Right hindlimb (tissue), 1 donor: ENCODE data around the gene VCL.
A peak's percentile ranks its signal among the peaks of the same experiment; 100 is the strongest.
"Not testable (repeated sequence)": the region's sequence is repeated elsewhere in the genome, so short reads cannot be mapped to it uniquely, and the experiment has no call there.

Experiments
- DNase-seq: peaks from one replicate; pipeline ENCODE4 v3.0.0-alpha.2; 2018

Gene VCL

DNA sequence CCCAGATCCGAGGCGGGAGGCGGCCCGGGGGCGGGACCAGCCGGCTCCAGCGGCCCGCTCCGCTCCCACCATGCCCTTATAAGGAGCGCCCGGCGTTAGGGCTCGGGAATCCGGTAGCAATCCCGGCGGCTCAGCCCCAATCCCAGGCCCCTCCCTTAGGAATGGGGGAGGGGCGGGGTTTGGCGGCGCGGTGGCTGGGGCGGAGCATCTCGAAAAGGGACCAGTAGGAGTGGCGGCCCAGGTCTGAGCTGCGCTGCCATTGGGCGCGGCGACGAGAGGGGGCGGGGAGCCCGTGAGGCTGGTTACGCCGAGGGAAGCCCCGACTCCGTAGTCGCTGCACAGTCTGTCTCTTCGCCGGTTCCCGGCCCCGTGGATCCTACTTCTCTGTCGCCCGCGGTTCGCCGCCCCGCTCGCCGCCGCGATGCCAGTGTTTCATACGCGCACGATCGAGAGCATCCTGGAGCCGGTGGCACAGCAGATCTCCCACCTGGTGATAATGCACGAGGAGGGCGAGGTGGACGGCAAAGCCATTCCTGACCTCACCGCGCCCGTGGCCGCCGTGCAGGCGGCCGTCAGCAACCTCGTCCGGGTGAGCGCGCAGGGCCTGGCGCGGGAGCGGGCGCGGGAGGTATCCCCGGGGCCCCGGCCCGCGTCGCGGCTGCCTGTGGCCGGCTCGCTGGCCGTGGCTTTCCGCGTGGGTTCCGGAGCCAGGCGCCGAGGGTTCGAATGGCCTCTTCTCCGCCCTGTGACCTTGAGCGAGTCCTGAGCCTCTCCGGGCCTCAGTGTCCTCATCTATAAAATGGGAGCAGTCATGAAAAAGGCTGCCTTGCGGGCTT lies at the start of gene VCL:
VCL (plus strand) TSS at position 330 of the 836 bp plus-strand sequence; CDS start at position 422, 92 bp downstream.
- peak; percentile 99 for DNase-seq

DNA sequence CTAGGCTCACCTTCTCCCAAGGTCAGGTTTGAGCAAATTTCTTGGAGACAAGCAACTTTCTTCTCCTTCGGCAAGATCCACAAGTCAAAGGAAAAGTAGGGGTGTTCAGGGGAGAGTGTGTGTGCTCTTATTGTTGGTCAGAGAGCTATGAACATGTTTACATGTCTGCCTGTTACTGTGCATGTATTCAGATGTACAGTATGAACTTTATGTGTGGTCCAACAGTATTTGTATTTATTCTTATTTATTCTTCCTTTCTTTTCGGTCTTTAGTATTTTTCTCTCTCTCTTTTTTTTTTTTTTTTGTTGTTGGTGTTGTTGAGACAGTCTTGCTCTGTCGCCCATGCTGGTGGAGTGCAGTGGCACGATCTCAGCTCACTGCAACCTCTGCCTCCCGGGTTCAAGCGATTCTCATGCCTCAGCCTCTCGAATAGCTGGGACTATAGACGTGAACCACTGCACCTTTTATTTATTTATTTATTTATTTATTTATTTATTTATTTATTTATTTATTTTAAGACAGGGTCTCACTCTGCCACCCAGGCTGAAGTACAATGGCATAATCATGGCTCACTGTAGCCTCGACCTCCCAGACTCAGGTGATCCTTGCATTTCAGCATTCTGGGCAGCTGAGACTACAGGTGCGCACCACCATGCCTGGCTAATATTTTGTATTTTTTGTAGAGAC lies 48.8 kb upstream of the VCL start:
- DNase-seq, result no peak

DNA sequence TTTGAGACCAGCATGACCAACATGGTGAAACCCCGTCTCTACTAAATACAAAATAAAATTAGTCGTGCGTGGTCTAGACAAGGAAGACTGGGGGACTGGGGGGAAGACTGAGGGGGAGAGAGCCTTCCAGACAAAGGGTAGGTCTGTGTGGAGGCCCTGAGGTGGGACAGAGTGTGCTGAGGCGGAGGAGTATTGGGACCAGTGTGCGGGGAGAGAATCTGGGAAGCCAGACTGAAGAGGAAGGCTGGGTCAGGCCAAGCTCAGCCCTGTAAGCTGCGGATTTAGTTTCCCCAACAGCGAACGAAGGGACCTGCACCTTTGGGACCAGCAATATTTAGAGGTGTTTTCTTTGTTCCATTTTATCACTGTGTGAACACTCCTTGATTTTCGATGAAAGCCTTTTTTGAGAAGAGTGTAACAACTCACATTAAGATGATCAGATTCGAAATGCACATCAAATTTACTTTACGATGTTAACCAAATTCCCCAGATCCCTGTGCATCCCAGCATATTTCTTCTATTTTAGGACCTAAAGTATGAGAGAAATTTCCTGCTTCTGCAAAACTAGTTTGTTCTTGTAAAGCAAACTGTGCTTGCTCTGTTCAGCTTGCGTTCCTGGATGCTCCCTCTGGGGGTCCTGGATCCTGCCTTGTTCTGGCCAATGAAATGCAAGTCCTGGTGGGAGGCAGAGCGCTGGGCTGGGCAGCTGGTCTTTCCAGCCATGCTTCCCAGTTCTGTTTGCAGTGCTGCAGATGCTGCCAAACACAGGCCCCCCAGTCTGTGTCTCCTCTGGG lies 47.6 kb upstream of the VCL start:
- peak; percentile 87 for DNase-seq

DNA sequence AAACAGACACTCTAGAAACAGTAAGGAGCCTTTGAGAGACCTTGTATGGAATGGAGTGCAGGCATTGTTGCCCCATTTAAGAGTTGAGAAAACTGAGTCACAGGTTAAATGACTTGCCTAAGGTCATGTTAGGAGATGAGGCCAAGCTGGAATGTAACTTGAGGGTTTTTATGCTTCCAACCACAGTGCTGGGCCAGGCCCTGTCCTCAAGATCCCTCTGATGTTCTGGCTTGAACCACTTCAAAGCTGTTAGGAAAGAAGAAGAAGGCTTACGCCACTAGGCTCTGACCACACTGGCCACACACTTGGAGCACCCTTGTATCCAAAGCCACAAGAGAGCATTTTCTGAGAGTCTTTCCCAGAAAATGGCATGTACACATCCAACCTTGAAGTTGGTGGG lies 44.3 kb upstream of the VCL start:
- DNase-seq, result no peak

DNA sequence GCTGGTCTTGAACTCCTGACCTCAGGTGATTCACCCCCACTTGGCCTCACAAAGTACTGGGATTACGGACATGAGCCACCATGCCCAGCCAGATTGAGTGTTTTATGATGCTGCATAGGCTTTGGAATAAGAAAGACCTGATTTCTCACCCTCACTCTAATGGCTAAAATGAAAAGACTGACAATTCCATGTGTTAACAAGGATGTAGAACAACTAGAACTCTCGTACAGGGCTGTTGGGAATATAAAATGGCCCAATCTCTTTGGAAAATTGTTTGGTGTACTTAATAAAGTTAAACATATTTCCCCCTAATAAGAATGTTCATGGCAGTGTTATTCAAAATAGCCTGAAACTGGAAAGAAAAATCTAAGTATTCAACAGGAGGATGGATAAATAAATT lies 43.2 kb upstream of the VCL start:
- DNase-seq, result no peak

DNA sequence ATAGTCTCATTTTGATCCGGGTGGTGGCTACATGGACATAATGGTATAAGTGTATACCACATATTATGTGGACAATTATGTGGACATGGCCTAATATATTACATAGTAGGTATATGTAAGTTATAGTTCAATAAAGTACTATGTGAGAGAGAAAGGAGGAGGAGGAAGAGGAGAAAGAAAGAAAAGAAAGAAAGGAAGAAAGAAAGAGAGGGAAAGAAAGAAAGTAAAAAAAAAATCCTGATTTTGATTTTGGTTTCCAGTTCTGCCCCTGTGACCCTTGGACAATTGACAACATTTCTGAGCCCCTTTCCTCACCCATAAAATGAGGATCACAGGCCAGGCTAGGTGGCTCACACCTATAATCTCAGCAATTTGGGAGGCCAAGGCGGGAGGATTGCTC lies 42.2 kb upstream of the VCL start:
- no peak for DNase-seq

DNA sequence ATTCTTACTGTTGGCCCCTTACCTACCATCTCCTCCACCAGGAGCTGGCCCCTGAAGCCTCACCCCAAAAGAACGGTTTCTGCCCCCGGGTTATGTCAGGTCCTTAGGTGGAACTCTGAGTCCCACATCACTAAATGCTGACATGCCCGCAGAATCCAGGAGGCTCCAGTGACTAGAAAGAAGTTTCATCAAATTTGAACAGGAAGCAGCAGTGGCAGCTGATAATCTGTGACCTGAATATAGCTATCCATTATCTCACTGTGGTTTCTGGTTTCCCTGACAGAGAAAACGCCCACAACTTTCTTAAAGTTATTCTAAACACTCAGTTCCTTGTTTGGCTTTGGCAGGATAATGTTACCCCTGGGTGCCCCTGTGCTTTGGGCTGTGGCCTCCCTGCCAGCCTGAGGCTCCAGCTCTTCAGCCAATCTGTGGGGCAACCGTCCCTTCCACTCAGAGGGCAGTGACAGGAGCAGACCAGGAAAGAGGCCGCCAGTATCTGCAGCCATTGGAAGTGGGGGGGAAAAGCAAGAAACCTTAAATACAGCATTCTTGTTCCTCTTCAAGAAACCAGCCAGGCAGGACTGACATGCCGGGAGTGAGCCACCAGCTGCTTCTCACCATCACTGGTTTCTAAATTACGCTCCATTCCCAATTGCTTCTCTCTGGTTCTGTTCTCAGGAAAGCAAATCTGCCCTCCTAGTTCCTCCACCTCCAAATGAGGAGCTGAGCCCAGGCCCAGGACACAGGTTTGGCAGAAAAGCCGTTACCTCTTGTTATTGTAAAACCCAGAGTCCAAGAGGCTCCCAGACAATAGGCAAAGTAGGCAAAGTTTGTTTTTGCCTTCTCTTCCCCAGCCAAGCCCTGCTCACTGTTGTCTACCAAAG lies 41.2 kb upstream of the VCL start:
- peak; percentile 60 for DNase-seq

DNA sequence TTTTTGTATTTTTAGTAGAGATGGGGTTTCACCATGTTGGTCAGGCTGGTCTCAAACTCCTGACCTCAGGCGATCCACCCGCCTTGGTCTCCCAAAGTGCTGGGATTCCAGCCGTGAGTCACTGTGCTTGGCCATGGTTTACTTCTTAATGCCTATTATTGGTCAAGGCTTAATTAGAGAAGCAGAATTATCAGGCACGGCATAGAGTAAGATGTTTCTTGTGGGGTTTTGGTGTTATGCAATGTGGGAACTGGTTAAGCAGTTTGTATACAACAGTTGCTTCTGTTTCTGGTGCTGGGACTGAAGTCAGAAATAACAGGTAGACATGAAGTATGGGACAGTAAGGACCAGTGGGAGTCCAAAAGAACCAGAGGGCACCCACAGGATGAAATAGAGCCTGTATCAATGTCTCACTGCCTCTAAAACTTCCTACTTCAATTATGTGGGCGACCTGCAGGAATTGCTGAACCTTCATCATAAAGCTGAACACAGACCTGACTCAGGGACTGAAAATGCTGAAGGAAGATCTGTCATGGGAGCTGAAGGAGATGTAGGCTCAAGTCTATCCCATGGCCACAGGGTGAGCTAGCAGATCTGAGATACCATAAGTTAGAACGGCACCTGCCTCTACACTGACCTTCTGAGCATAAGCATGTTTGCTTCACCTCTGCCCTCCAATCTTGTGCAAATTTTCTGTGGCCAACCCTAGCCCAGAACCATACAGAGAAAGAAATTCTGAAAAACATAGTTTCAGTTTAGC lies 38.3 kb upstream of the VCL start:
- no peak for DNase-seq

DNA sequence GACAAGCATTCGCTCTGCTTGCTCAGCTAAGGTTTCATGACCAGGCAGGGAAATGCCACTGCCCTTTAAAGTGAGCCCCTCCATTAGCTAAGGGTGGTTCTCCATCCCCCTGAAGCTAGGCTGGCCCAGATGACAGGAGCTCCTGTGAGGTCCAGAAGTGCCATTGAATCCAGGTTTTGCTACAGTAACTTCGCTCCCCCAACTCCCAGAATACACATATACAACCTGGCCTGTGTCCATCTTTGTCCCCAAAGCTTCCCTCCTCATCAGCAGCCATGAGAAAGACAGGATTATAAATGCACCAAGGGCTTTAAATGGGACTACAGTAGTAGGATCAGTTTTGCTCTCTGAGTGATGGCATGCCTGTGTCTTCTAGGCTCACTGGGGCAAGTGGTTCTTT lies 35.5 kb upstream of the VCL start:
- no peak for DNase-seq

DNA sequence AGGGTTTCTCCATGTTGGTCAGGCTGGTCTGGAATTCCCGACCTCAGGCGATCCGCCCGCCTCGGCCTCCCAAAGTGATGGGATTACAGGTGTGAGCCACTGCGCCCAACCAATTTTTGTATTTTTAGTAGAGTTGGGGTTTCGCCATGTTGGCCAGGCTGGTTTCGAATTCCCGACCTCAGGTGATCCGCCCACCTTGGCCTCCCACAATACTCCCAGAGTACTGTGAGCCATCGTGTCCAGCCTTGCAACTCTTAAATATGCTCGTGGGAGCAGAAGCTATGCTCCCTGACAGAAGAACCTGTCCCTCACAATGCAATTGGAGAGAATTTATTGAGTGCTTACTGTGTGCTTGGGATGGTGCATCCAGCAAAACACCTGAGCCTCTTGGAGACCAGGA lies 34.4 kb upstream of the VCL start:
- DNase-seq, result not testable (repeated sequence)

DNA sequence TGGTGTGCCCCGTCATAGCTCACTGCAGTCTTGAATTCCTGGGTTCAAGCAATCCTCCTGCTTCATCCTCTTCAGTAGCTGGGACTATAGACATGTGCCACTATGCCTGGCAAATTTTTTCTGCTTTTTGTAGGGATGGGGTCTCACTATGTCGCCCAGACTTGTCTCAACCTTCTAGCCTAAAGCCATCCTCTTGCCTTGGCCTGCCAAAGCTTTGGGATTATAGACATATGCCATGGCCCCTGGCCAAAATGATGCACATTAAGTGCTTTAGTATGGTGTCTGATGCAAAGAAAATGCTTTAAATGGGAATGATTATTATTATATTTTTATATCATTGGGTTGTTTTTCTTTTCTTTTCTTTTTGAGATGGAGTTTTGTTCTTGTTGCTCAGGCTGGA lies 33.2 kb upstream of the VCL start:
- no peak for DNase-seq

DNA sequence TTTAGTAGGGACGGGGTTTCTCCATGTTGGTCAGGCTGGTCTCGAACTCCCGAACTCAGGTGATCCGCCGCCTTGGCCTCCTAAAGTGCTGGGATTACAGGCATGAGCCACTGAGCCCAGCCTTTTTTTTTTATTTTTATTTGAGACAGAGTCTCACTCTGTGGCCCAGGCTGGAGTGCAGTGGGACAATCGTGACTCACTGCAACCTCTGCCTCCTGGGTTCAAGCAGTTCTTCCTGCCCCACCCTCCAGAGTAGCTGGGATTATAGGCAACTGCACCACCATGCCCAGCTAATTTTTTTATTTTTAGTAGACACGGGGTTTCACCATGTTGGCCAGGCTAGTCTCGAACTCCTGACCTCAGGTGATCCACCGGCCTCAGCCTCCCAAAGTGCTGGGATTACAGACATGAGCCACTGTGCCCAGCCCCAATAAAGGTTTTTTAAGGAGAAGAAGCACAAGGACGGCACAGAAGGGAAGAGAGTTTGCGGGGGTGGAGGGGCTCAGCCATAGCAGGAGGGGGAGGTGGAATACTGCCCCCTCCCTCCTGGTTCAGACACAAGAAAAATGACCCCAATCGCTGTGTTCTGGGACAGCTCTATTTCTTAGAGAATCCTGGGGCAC lies 32.5 kb upstream of the VCL start:
- DNase-seq, result not testable (repeated sequence)

DNA sequence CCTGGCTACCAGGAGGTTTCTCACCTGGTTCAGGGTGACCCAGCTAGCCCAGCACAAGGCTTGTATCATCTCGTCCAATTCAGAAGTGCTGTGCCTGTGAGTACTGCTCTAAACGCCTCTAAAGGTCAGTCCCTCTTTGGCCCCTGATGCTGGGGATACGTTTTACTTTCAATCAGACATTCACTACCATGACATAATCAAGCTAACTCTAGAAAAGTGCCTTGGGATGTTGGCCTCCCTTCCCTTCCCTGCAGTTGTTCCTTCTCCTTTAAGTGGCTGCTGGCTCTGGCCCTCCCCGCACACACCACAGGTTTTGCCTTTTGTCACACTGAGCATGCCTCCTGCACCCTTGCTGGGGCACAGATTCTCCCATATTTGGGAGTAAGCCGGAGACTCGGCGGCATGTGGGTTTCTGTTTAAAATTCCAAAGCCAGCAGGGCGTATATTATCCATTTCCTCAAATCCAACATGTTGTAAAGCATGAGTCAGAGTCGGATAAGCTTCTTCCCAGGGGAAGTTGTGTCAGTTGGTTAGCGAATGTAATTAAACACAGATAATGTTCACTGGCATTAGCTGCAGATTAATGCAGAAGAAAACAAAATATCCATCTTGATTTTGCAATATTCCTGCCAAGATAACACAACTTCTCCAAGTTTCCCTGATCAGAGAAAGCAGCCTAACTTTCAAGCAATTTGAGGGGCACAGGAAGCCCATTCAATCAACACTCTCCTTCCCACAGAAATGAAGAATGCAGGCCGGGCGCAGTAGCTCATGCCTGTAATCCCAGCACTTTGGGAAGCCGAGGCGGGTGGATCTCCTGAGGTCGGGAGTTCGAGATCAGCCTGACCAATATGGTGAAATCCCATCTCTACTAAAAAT lies 31.8 kb upstream of the VCL start:
- DNase-seq, result peak; percentile 91

DNA sequence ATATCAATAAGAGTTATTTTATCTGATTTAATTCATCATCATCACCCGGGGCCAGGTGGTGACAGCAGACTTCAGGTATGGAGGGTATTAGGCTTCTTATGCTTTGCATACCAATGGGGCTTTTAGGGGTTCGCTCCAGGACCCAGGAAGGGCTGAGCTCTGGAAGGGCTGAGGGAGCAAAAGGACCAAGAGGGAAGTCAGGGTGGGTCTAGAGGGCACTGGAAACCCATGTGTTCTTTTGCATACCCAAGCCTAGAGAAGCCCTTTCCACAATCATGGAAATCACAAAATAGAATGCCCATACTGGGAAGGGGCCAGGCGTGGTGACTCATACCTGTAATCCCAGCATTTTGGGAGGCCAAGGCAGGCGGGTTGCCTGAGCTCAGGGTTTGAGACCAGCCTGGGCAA lies 30.9 kb upstream of the VCL start:
- no peak for DNase-seq

DNA sequence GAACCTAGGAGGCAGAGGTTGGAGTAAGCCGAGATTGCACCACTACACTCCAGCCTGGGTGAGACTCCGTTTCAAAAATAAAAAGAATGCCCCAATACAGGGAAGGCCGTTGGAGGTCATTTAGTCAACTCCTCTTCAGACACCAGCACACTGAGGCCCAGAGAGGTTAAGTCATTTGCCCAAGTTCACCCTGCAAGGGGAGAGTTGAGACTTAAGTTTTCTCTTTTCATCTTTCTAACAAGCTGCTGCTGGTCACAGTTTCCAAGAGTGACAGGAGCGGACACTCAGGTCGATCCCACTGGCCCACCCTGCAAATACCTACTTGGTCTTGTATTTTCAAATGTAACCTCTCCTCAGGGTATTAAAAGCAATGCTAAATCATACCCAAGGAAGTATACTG lies 30.4 kb upstream of the VCL start:
- DNase-seq, result no peak

DNA sequence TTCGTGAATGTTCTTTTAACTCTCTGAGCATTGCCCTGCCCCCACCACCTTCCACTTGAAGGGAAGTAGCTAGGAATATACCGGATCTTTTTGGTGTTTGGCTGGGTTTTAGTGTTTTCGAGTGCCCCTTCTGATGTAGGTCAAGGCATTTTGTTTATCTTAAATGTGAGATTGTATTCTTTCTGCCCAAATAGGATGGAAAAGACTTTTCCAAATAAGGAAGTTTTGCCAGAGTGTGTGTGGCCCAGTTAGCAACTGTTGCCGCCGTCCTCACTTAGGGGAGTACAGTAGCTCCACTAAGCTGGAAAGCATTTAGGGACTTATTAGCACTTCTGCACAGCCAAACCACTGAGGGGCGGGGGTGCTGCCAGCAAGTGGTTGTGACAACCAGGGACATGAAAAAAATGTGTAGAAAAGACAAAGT lies 29.8 kb upstream of the VCL start:
- DNase-seq, result no peak

DNA sequence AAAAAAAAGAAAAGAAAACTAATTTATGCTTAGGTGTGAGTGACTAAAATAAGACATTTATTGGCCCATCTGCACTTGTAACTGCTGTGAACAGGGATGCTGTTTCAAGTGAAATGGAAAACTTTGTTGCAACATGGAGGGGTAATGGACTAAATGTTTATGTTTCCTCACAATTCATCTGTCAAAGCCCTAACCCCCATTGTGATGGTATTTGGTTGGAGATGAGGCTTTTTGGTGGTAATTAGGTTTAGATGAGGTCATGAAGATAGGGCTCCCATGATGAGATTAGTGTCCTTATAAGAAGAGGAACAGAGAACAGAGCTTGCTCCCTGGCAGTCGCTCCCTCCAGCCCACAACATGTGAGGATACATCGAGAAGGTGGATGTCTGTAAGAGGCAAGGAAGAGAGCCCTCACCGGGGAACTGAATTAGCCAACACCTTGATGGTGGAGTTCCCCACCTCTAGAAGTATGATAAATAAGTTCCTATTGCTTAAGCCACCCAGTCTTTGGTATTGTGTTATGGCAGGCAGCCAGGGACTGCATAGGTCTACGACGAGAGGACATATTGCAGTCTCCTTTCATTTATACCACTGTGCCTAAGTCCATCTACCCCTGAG lies 28.6 kb upstream of the VCL start:
- no peak for DNase-seq

DNA sequence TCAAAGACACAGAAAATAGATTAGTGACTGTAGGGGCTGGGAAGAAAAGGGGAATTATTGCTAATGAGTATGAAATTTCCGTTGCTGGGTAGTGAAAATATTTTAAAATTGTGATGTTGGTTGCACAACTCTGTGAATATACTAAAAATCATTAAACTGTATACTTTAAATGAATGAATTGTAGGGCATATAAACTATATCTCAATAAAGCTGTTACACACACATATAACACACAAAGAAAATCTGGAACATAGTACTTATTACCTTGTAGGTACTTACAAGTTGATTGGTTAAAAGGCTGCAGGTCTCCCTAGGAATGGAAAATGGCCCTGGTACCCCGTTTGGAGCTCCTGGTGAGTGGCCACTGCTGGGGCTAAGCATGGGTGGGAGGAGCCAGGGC lies 27.1 kb upstream of the VCL start:
- no peak for DNase-seq

DNA sequence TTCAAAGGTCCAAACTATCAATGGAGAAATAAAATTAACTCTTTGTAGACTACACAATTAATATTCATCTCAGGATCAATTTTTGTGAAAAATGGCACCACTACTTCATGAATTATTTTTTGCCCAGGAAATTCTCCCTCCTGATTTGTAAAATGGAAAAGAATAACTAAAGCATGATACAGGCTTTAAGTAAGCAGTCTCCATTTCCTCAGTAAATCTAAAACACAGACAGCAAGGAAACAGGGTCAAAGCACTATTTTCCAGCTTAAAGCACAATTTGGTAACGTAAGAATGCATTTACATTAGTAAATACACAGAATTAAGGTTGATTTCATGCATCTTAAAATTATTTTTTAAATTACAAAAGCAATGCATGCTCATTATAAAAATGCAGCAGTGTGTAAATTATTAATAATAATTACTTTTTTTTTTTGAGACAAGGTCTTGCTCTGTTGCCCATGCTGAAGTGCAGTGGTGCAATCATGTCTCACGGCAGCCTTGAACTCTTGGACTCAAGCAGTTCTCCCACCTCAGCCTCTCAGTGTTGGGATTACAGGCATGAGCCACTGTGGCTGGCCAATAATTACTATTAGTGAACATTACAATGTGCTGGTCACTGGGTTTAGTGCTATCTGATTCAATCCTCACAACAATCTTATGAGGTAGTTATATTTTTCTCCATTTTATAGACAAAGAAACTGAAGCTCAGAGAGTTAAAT lies 26.1 kb upstream of the VCL start:
- DNase-seq, result no peak
